Activated CD8-positive, alpha-beta memory T cell treated with anti-CD3 and anti-CD28 coated beads, Interleukin-2, amount 50 U/mL, for 24 hours (primary cell): ENCODE data around the gene SNX9.
A peak's percentile ranks its signal among the peaks of the same experiment; 100 is the strongest.

Source experiments
- DNase-seq: peaks from one replicate; pipeline ENCODE4 v3.0.0-alpha.2; 2020; ENCODE audit errors: extremely low read depth

The SNX9 gene

DNA sequence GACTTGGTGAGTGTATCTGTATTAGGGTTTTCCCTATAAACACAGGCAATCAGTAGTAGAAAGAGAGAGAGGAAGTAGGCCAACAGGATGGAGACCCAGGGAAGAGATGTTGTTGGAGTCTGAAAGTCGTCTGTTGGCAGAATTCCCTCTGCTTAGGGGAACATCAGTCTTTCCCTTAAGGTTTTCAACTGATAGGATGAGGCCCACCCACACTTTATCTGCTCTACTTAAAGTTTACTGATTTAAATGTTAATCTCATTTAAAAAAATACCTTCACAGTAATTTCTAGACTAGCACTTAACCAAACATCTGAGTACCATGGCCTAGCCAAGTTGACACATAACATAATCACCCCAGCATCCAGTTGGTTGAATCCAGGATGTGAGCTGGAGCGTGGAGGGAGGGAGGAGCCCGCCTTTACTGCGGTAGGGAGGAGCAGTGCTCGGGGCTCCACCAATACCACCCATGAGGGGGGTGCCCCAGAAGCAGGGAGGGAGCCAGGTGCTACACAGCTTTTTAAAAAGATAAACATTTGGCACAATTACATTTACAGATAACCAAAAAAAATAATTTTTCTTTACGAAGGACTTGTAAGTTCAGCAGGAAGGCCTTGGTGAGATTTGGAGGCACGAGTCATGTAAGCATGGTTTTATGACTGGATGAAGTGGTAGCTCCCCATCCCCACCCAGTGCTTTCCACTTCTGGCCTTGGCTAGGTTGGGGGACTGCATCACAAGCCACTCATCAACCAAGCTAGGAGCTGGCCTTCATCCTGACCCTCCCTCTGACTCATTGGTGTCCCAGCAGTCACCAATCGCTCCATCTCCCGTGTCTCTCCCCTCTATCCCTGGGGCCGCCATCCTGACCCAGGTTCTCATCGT lies 18.4 kb upstream of the SNX9 start:
- no peak for DNase-seq

DNA sequence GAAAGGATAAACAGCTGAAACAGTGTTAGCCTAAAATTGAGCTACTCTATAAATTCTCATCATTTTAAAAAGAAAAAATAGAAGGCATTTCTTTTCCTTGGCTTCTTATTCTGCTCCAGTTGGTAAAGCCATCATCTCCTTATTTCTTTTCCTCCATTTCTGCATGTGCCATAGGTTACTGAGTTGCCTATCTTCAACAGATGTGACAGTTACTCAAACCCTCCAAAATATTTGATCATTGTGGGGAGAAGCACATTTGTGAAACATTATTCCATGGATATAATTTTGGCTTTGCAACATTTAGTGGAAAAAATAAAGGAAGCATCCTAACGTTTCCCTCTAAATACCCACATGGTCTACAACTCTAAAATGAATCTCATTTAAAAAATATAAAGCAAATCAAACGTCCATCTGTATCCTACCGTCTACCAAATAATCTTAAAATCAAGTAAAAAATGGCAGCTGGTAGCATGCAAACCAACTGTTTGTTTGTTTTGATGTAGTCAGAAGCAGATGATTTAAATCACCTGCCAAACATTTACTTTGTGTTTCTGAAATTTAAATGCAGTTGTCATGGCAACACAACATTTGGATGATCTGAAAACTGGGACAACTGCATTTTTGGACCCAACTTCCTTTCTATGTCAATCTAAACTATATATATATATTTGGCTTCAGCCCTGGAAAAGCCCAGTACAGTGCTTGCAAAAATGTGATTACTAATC lies 16.8 kb upstream of the SNX9 start:
- no peak for DNase-seq

DNA sequence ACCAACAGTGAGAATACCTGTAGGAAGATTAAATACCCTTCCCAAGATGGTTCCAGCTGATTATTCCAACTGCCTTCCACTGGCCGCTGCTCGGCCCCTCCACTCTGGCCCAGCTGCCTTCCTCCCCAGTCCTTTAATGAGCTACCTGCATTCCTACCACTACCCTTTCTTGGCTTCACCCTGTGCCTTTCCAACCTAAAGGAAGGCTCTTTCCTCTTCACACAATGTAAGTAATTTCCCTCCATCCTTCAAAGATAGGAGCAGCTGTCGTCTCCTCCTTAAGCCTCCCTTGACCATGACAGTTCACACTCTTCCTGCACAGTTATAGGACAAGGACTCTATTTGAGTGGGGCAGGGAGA lies 16.2 kb upstream of the SNX9 start:
- no peak for DNase-seq

DNA sequence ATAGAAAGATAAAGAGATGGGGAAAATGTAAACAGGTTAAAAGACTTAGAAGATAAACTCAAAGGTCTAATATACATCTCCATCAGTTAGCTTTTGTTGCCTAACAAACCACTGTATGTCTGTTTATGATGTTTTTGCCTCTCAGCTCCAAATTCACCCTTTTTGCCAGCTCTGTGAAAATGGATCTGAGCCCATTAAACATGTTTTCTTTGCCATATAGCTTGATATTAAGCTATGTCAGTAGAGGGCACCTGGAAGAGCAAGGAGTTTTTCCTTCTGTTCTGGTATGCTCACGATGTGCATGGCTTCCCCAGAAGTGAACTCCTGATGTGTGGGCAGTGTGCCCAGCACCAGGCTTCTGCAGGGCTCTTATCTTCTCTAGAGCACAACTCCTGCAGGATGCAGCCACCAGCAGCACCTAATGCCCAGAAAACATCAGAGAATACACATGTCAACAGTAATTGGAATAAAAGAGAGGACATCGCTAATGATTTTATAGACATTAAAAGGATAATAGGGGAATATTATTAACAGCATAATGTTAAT lies 14.6 kb upstream of the SNX9 start:
- no peak for DNase-seq

DNA sequence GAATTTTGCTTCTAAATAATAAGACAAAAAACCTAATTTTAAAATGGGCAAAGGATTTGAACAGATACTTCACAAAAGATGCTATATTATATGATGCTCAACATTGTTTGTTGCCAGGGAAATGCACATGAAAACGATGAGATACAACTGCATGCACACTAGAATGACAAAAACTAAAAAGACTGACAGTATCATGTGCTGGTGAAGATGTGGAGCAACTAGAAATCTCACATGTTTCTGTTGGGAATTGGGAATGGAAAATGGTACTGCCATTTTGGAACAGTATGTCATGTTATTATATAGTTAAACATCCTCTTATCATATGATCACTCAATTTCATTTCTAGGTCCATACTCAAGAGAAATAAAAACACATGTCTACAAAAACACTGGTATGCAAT lies 13.4 kb upstream of the SNX9 start:
- no peak for DNase-seq

DNA sequence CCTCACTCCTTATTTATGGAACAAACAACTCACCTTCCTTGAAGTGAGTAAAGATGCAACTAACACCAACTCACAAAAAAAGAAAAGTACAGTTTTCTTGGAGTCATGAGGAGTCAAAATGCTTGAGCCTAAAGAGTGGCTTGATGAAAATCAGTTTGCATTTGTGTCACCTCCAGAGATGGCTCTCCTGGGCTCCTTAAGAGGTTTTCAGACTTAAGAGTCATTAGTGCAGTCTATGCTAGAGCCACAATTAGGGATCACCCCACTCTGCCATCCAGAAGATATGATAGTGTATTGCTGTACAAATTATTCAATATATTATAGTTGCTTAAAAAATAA lies 11.9 kb upstream of the SNX9 start:
- DNase-seq, result no peak

DNA sequence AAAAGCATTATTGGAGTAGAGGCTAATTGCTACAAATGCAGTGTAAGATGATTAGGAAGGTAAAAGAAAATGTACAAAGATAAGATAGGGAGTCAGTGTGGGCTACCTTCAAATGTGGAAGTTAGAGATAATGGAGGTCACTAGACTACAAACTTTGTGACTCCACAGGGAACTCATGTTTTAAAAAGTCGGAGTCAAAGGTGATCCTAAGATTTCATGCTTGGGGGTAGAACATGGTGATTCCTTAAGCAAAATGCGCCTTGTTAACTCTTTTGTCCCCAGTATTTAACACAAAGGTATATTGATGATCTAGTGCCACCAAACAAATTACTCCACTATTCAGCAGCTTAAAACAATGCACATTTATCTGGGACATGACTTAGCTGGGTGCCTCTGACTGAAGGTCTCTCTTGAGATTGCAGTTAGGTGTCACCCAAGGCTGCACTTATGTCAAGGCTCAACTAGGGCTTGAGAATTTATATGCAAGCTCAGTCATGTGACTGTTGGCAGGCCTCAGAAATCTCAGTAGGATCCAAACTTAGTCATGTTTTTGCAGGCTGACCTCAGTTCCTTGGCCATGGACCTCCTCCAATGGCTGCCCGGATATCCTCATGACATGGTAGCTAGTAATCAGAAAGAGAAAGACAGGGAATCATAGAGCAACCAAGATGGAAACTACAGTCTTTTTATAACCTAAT lies 11.4 kb upstream of the SNX9 start:
- DNase-seq, result no peak

DNA sequence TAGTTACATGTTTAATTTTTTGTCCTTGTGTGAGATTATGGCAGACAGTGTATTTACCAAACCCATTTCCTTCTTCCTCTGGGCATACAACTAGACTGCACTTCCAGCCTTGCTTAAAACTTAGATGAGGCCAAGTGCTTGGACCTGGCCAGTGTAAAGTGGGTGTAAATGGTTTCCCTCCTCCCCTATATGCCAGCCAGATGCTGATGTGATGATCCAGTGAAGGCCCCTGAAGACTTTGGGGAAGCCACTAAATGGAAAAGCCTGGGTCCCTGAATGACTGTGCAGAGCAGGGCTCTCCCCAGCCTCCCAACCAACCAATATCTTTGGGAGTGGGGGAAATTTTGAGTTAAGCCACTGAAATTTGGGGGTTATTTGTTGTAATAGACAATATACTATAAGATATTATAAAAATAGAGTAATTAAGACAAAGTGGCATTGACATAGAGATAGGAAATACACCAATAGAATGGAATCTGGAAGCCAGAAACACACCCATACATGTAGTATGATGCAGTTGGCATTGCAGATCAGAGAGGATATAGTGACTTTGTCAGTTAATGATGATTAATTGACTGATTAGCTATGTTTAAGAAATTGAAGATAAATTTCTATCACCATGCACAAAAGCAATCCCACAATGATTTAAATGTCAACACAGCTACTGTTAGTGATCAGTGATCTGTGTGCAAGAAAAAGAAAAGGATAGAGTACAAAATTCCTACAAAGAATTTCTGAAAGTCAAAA lies 10.4 kb upstream of the SNX9 start:
- no peak for DNase-seq

DNA sequence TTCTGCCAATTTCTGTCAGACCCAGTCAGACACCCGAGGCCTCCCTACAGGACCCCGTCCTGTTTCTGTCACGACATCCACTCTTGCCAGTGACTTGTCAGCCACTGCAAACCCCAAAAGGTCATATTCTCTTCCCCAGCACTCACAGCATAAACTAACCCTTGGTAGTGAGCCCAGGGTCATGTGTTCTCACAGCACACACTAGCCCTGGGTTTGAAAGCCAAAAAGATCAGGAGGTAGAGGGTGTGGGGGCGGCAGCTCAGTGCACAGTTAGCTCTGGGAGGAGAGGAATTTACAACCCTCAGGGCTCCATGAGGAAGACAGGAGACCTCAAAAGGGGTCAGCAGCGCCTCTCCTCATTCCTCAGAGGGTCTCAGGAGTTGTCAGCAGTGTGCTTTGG lies 9.9 kb upstream of the SNX9 start:
- no peak for DNase-seq

DNA sequence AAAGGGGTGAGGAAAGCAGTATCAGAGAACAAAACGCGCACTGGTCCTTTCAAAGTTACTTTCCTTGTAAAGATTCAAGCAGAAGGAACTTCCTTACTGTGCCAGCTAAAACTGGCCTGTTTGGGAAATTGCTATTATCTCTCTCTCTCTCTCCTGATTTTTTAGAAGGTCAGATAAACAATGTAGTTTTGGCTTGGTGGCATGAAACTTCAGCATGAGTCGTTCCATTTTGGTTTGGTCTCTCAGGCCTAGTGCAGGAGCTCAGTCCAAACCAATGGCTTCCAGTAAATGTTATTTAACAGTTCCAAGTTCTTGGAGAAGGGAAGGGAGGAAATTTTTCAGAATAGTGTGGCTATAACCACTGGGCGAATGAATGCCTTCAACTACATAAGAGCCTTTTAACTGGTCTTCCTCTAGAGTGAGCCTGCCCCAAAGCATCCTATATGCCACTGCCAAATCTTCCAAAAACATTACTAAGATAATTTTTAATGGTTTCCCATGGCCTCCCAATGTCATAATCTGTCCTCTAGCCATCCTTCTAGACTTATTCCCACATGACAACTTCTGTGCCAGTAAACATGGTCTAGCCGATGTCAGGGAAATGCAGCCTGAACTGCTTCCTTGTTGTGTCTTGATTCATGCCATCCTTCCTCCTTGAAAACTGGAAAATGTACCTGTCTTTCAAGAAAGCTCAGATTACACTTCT lies 9.1 kb upstream of the SNX9 start:
- DNase-seq, result no peak

DNA sequence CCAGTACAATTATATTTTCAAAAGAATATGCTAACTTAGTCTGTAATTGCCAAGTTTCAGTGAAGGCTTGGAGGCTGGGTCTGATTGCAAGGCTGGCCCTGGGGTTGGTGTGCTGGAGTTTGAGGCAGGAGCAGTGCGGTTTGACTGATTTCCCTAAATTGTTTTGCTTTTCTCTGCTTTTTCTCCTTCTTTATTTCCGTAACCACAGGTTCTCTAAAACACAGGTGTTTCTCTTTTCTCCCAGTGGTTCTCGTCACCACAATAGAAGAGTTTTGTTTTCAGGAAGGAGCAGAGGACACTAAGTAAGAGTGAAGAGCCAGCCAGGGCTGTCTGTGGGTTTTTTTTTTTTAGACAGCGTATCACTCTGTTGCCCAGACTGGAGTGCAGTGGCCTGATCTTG lies 8.2 kb upstream of the SNX9 start:
- DNase-seq, result no peak

DNA sequence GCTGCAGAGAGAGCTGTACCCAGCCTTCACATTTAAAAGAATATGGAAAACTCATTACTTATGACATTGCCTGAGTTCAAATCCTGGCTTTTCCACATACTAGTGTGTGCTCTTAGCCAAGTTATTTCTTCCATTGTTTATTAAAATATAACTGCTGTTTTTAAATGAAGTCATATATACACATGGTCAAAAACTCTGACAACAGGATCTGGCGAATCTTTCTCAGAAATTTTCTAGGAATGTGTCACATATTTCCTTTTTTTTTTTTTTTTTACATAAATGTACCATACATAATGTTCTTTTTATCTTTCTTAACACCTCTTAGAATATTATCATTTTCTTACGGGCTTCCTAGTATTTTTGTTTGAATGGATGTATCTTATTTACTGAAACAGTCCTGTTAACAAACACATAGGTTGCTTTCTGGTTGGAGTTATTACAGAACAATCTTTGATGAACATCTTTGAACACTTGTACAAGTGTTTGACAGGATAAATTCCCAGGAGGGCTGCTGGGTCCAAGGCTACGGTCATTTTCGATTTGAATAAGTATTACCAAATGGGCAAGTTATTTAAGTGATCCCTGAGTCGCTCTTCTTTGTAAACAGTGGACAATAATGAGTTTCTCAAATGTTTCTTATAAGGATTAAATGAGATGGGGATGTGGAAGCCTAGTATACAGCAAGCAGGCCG lies 1.6 kb upstream of the SNX9 start:
- no peak for DNase-seq

DNA sequence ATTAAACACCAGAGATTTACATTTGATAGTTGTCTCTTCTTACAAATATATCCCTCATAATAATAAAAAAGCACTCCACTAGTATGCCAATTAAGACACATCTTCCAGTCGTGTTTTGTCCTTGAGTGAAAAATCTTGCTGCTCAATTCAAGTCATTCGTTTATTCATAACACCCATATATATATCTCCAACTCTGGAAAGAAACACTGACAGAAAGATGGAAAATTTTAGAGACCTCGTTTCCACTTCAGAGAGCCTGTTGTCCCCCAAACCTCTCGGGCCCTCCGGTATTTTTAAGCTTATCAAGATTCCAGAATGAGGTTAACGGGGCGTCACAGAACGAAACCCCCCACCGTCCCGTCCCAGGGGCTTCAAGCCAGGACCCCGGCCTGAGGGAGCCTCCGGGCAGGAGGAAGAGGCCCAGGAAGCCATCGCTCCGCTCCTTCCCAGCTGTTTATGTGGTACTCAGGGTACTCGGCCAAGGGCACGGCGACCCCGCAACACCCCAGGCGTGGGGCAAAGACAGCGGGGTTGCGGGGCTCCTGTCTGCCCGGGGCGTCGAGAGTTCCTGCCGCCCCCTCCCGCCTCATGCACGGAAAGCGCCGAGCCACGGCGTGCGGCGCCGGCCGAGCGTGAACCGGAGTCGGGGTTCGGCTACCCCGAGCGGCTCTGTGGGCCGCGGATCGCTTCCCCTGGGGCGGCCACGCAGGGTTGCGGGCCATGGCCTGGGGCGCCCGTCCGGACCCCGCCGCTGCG lies 623 bp upstream of the SNX9 start:
- DNase-seq, result no peak

DNA sequence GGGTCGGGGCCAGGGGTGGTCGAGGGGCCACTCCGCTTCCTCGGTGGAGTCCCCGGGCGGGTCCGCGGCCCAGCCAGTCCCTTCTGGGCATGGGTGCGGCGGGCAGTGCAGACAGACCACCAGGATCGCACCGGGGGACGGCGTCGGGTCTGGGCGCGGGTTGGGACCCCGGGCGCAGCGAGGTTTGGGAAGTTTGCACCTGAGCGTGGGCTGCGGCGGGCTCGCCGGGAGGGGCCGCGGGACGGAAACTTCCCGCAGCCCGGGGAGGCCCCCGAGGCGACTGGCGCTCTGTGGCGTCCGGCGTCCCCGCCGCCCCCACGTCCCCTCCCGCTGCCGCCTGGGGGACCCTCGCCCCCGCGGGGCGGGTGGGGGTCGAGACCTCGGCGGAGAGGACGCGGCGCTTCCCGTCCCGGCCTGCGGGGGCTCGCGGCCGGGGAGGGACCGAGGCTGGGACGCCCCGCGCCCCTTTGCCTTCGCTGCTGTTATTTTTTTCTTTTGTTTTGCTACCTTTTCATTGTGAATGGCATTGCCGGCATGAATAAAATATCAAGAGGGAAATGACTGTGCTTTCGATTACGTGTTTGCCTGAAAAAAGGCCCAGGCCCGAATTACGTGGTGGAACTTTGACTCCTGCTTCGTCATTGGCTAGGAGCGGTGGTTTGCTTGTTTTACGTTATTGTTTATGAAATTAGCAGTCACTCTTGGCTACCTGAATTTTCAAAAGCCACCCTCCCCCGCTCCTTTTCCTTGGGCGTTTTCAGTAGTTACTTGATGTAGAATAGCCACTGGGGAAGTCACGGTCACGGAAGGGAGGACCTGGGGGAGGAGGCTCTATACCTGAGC lies 703 bp downstream of the SNX9 start:
- peak; percentile 56 for DNase-seq

DNA sequence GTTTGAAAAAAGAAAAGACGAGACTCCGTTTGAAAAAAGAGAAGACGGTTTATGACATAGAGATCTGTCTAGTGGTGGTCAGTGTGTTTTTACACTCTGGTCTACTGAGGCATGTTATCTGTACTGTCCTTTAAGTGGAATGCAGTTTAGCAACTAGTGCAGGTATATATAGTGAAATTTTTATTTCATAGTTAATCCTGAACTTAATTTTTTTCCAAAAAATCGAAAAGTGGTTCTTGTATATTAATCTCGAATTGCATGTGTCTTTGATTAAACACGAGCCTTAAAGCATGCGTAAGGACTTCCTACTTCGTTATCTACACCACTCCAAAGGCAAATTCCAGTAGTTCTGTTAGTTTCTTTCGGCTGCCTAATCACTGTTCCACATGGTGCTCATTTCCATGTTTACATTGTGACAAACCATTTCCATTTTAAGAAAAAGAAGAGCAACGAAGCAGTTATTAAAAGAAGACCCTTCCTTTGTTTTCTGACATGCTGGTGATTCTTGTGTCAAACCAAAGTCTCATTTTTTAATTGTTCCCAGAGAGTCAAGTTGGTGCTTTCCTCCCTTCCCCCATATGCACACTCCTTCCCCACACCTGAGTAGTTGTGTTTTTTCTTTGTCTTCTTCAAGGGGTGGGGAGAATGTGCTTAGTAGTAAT lies 2.3 kb downstream of the SNX9 start:
- no peak for DNase-seq

DNA sequence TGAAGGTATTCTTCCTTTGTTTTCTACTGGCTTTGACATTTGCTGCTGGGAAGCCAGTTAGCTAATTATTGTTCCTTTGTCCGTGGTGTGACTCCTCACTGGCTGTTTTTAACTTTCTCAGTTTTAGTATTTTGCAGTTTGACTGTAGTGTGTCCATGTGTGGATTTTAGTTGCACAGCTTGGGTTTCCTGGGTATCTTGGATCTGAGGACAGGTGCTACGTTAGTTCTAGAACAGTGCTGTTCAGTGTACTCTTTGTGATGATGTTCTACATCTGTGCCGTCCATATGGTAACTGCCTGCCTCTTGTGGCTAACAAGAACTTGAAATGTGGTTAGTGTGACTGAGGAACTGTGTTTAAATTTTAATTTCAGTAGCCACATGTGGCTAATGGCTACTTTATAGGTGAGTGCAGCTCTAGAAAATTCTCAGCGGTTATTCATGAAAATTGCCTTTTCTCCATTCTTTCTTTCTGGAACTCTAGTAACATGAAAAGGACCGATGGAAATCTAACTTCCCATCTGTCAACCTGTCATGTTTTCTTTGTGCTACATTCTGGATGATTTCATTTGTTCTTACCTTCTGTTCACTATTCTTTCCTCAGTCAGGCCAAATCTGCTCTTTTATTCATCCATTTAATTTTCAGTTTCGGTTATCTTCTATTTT lies 7.4 kb downstream of the SNX9 start:
- DNase-seq, result no peak

DNA sequence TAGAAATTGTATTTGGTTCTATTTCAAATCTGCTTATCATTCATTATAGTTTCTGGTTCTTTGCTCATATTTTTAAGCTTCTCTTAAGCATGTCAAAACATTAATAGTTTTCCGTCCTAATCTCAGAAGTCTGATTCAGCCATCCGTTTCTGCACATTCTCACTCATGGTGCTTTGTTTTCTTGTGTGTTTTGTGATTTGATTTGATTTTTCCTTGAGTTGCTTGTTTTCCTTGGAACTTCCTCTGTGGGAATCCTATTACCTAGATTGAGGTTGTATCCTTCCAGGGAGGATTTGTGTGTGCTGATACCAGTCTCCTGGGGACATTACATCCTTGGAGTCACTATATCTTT lies 7.9 kb downstream of the SNX9 start:
- no peak for DNase-seq
